GM11168 (cell line): ENCODE measurements around the gene C22orf42.
"Not testable (repeated sequence)": the region's sequence is repeated elsewhere in the genome, so short reads cannot be mapped to it uniquely, and the experiment has no call there.

ENCODE experiments used
- in situ Hi-C: fragments of 300-500 bp; cut with MboI; formaldehyde crosslinking; loops from one replicate; pipeline ENCODE4 v1.12.0; 2022; ENCODE audit warnings: low sequenced_read_pairs; ENCODE audit not compliant: unreplicated experiment

C22orf42 gene

DNA sequence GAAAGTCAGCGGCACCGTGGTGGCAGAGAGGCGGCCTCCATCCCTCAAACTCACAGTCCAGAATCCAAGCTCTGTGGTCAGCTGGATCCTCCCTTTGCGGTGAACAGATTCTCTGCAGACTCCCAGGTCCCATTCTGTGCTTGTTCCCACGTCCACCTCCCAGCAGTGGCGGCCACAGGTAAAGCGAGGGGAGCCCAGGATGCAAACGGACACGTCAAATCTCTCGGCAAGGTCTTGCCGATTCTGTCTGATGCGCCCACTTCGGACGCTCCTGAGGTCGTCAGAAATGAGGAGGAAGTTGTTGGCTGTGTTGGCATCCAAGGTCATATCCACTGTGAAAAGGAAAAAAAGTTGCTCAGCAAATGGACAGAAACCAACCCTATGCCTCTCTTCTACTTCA, 31.9 kb upstream of the C22orf42 start:
- in situ Hi-C loops = not testable (repeated sequence)

DNA sequence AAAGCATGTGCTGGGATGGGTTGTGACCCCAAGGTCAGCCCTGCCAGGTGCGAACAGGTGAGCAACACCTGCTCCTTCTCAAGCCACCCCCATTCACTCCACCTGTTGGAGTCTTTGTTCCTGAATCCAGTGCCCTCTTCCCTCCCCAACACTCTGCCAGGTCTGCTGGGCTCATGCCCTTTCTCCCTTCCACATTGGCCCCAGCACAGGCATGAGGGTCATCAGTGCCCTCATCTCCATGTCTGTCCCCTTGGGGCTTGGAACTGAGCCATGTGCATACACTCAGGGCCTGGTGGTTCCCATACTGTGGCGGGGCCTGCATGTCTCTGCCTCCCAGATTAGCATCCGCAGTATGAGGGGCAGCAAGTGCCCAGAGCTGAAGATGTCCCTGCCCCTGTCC, 26.7 kb upstream of the C22orf42 start:
- in situ Hi-C loops = no loop called here

DNA sequence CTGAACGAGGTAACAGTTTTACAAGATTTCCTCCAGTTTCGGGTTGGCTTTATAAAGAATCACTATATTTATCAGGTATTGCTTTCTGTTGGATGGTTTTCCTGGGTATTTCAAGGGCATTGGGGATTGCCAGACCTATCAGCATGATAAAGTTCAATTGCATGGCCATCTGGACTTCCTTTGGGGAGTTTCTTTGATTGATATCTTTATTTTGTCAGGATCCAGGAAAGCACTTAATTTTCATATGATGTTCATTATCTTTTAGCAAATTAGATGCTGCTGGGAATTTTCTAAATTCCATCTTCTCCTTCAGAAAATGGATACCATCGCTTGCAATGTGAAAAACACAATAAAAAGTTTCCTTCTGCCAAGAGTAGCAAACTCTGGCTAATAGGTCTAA, 24.5 kb upstream of the C22orf42 start:
- in situ Hi-C loops = no loop called here

- in situ Hi-C loops = no loop called here
These were observed 21.9 kb upstream of the C22orf42 start for GRCh38 chr22:32181043-32181442.

GRCh38 chr22:32177221-32177765, 18.2 kb upstream of the C22orf42 start:
- in situ Hi-C loops = no loop called here

DNA sequence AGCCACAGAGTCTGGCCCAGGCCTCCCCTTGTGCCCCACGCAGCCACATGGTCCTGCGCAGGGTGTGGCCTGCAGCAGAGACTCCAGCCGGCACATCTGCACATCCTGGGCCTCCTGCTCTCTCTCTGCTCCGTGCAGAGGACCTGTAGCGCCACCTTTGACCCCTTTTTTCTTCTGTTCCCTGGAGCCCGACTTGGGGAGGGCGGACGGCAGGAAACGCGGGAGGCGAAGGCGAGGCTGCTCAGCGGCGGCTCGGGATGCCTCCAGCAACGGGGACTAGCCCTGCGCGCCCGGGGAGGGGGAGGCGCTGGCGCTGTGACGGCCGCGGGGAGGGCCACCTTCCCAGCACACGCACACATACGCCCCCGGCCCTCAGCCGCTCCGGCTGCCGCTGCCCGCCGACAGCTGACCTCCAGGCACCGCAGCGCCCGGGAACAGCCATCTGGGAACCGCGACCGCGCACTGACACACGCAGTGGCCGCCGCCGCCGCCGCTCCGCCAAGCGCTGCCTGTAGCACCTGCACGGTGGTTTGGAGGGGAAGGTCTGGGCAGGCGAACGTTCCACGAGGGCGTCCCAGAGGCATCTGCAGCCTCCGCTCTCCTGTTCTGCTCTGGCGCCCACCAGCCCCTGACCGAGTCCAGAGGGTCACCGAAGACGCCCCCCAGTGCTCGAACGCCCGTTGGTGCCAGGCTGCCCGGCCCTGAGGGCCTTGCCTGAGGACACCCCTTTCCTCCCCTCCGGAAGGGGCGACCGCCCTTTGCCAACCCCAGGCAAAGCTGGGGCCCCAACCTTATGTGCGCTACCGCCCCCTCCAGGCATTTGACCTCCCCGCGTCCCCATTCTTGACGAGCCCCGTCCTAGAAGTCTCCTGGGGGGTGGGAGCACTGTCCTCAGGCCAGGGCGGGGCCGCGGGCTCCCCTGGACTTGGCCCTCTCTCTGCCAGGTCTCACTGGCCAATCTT, 16.9 kb upstream of the C22orf42 start:
- in situ Hi-C loops = no loop called here

DNA sequence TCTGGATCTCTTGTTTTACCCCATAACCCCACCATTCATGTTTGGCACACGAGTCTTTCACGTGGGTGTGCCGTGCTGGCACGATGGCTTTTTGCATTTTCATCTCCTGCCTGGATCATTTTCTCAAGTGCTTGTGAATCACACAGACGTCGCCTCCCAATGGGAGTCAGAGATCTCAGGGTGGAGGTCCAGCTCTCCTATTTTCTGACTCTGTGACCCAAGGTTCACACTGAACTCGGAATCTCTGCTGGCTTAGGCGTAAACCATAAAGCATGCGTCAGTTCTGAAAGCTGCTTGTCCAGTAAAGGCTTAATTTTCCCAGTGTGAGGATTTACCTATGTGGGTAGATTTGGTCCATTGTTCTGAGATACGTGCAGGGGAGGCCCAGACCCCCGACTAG, 16.0 kb upstream of the C22orf42 start:
- in situ Hi-C loops = no loop called here

DNA sequence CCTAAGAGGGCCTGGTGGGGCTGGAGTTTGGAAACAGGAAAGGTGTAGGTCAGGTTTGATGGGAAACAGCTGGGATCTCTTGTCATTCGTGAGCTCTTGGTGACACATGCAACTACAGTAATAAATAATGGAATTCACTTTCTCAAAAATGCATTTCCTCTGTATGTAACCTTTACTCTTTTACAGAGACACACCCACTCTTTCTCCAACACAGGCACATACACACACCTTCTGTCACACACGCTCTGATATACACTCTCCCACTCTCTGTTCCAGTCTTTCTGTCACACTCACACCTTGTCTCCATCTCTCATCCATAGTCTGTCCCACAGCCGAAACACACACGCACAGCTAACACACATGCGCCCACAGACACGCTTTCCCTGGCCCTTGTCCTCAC, 6.6 kb upstream of the C22orf42 start:
- in situ Hi-C loops = no loop called here

DNA sequence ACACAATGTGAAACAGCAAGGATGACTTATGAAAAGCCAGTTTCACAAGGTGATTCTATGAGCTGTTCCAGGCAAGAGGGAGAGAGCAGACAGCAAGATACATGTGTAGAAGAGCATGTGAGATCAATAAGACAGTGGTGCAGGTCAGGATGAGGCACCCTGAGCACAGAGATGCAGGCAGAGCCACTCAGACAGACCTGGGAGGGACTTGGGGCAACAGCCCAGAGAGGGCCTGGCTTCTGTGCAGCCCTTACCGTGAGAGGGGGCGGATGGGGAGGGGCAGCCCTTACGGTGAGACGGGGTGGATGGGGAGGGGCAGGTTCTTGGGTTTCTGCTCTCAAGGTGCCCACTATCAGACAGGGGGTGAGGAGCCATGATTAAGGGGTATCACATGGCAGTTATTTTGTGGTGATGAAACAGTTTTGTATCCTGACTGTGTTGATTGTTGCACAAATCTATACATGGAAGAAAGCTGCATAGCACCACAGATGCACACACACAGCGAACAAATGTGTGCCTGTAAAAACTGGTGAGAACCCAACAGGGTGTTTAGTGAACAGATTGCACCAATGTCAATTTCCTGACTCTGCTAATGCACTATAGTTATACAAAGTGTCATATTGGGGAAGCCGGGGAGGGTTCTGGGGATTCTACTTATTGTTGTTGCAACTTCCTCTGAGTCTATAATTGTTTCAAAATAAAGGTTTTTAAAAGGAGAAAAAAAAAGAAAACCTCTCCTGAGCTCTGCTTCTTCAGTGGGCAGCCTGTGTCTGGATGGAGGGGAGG, 5.2 kb upstream of the C22orf42 start:
- in situ Hi-C loops = no loop called here

DNA sequence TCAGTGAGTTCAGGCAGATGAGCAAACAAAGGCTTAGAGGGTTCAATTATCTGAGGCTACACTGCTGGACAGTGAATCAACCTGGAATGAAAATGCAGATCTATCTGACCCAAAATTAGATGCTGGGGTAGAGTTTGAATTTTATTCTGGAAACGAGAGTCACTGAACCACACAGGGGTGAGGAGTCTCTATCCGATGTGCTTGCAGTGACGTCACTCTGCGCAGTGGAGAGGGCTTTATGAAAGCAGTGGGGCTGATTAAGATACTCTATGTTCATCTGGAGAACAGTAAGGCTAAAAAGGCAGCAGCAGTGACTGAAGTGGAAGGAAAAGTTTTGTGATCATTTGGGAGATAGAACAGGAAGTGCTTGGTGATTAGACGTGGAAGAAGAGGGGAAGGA, 1.3 kb upstream of the C22orf42 start:
- in situ Hi-C loops = not testable (repeated sequence)

- in situ Hi-C loops = not testable (repeated sequence)
These were observed 1.5 kb downstream of the C22orf42 start for GRCh38 chr22:32157632-32158031.

GRCh38 chr22:32154727-32155126, 4.4 kb downstream of the C22orf42 start:
- in situ Hi-C loops = not testable (repeated sequence)

DNA sequence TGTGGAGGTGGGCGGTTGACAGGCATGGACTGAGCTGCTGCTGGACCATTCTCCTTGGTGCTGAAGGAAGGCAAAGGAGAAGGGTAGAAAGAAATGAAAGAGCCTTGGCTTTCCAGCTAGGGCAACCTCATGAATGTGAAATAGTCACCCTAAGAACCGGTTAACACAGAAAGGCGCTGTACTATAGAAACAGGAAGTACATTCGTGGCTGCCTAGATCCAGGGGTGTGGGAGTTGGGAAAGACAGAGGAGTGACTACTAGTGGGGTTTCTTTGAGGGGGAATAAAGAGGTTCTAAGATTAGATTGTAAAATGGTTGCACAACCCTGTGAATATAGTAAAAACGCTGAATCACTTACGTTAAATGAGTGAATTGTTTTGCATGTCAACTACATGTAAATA, 7.5 kb downstream of the C22orf42 start:
- in situ Hi-C loops = not testable (repeated sequence)

- in situ Hi-C loops = not testable (repeated sequence)
These were observed 8.5 kb downstream of the C22orf42 start for GRCh38 chr22:32150647-32151046.

GRCh38 chr22:32148372-32148771, 10.7 kb downstream of the C22orf42 start:
- in situ Hi-C loops = not testable (repeated sequence)

DNA sequence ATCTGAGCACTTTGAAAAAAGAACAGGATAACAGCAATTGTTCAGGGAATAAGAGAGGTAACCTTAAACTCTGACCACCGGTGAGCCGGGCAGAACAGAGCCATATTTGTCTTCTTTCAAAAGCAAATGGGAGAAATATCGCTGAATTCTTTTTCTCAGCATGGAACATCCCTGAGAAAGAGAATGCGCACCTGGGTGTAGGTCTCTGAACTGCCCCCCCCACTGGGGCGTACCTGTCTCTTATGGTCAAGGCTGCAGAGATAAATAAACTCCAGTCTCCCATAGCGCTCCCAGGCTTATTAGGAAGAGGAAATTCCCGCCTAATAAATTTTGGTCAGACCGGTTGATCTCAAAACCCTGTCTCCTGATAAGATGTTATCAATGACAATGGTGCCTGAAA, 12.0 kb downstream of the C22orf42 start:
- in situ Hi-C loops = not testable (repeated sequence)

GRCh38 chr22:32144496-32145274, 14.4 kb downstream of the C22orf42 start:
- in situ Hi-C loops = no loop called here

DNA sequence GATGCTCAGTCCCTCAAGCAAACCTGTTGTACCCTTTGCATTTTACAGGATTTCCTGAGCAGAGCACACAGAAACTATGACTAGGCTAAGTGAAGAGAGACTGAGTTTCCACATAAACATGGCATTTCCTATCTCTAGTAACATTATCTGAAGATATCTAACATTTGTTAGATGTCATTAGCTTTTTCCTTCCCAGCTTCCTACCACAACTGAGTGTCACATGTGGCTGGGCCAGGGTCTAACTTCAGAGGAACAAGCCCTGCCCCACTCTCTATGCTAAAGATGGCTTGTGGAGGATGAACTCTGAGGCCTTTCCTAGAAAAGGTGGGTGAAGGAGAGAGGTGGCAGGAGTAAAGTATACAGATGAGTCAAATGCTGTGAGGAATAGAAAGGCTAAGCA, 16.5 kb downstream of the C22orf42 start:
- in situ Hi-C loops = no loop called here

DNA sequence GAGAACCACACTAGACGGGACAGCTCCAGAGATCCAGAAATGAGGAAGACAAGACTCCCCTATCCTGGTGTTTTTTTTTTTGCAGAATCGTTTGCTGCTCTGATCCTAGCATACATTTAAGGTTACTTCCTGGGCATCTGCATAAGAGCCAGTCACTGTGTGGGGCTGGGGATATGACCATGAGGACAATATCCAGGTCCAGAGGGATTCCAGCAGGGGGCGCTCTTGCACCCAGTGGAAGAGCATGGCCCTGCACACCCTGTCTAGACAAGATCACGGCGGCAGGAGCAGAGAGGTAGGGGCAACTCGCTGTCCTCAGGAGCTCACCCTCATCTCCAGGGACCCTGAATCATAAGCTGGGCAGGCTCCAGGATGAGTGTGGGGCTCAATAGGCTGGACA, 18.4 kb downstream of the C22orf42 start:
- in situ Hi-C loops = not testable (repeated sequence)

DNA sequence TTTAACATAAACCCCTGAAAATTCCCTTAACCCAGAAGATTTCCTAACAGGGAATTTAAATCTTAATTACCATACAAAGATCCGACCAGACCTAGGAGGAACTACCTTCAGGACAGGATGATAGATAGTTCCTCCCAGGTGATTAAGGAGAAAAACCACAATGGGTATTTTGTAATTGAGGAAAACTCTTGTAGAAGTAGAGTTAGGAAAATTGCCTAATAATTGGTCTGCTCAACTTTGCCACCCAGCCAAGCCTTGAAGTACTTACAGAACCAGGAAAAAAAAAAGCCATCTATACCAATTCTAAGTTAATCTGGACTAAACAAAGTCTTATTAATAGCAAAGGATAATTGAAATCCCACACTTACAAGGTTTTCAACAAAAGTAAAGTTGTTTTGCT, 20.5 kb downstream of the C22orf42 start:
- in situ Hi-C loops = not testable (repeated sequence)
